IMR-90 (cell line): ENCODE data around the gene HTT.

ENCODE experiments used
- BHLHE40 ChIP-seq: fragments of 150-350 bp; IDR thresholded peaks from 2 replicates; pipeline ENCODE4 v1.6.1; 2016; ENCODE audit warnings: mild to moderate bottlenecking, low read depth, low read length
- CEBPB ChIP-seq: IDR thresholded peaks from 2 replicates; pipeline ENCODE4 v1.6.1; 2012; ENCODE audit warnings: low read depth, low read length, improper control_type of control experiment
- CTCF ChIP-seq: conservative IDR thresholded peaks from 2 replicates; pipeline ENCODE4 v1.5.1; 2012; ENCODE audit warnings: mild to moderate bottlenecking, low read depth, low read length, improper control_type of control experiment
- FOS ChIP-seq: fragments of 150-350 bp; IDR thresholded peaks from 2 replicates; pipeline ENCODE4 v1.6.1; 2016; ENCODE audit warnings: low read depth, low read length
- MXI1 ChIP-seq: IDR thresholded peaks from 2 replicates; pipeline ENCODE4 v1.6.1; 2012; ENCODE audit warnings: low read depth, mild to moderate bottlenecking, low read length, moderate library complexity, borderline replicate concordance
- POLR2A ChIP-seq: IDR thresholded peaks from 2 replicates; pipeline ENCODE4 v1.6.1; 2012; ENCODE audit warnings: mild to moderate bottlenecking, low read depth, low read length
- RAD21 ChIP-seq: IDR thresholded peaks from 2 replicates; pipeline ENCODE4 v1.6.1; 2012; ENCODE audit warnings: low read length, improper control_type of control experiment
- RFX5 ChIP-seq: IDR thresholded peaks from 2 replicates; pipeline ENCODE4 v1.8.0; 2012; ENCODE audit warnings: low read depth, mild to moderate bottlenecking, low read length, moderate library complexity
- SMC3 ChIP-seq: fragments of 150-350 bp; IDR thresholded peaks from 2 replicates; pipeline ENCODE4 v1.6.1; 2016; ENCODE audit warnings: low read depth, mild to moderate bottlenecking, antibody characterized with exemption, low read length, moderate library complexity
- TF ChIP-seq, protein P1 (sequence below): fragments of 150-350 bp; IDR thresholded peaks from 2 replicates; pipeline ENCODE4 v1.6.1; 2016; ENCODE audit warnings: low read depth, mild to moderate bottlenecking, low read length, moderate library complexity, borderline replicate concordance

- TF ChIP-seq CEBPB (no peak), CTCF (no peak), POLR2A (no peak), BHLHE40 (no peak), SMC3 (no peak), MXI1 (no peak), RFX5 (no peak), FOS (no peak), RAD21 (no peak)
- TF ChIP-seq, protein P1, sequence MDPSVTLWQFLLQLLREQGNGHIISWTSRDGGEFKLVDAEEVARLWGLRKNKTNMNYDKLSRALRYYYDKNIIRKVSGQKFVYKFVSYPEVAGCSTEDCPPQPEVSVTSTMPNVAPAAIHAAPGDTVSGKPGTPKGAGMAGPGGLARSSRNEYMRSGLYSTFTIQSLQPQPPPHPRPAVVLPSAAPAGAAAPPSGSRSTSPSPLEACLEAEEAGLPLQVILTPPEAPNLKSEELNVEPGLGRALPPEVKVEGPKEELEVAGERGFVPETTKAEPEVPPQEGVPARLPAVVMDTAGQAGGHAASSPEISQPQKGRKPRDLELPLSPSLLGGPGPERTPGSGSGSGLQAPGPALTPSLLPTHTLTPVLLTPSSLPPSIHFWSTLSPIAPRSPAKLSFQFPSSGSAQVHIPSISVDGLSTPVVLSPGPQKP = no peak
Observed at GRCh38 chr4:3199653-3200422, 125.4 kb downstream of the HTT start.
